Measurements from ENCODE around the gene GOLGA8B. TPM values are rescaled to one million over a fixed set of nuclear protein-coding genes. Genes with fewer than 3 reads are reported as not detected.
"Not testable (repeated sequence)": the region's sequence is repeated elsewhere in the genome, so short reads cannot be mapped to it uniquely, and the experiment has no call there.

The GOLGA8B gene
- total RNA-seq, 1 experiment from 2014 or later: 42.1 TPM

DNA sequence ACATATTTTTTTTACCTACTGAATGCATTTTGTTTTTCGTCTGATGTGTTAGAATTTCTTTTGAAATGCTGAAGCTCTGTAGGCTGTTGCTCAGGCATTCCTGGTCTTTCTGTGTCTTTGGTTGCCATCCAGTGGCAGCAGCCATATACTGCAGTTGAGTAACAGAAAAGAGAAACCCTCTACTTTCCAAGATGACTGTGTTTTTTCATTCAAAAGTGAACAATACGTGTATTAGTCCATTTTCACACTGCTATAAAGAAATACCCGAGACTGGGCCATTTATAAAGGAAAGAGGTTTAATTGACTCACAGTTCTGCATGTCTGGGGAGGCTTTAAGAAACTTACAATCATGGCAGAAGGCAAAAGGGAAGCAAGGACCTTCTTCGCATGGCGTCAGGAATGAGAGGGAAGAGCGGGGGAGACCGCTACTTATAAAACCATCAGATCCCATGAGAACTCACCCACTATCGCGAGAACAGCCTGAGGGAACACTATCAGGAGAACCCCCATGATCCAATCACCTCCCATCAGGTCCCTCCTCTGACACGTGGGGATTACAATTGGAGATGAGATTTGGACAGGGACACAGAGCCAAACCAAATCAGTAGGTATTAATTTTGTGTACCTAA, 4.7 kb upstream of the GOLGA8B start:
- Histone ChIP-seq H3K23me2 (ENCODE audit: insufficient read length, low read depth, low read length, poor library complexity, severe bottlenecking) (peaks cover 9% of the 10 kb centered on the region), H3K4me1 (ENCODE audit: insufficient read depth, low read length) (no peaks in the 10 kb centered on the region), H2BK20ac (ENCODE audit: low read depth, low read length, poor library complexity, severe bottlenecking) (no peak overlapping the region), H3K18ac (ENCODE audit: insufficient read length, low read depth, low read length) (no peak overlapping the region), H3K27me3 (ENCODE audit: insufficient read depth, low read length) (peaks cover 2% of the 10 kb centered on the region; the same call in 1 of the 2 replicates), H3K79me2 (ENCODE audit: insufficient read depth, low read length) (no peaks in the 10 kb centered on the region), H3K14ac (ENCODE audit: insufficient read depth, low read length) (no peak overlapping the region), H4K5ac (ENCODE audit: insufficient read length, low read depth, low read length) (no peak overlapping the region), H3T11ph (ENCODE audit: low read length) (no peak overlapping the region), H3K9ac (ENCODE audit: extremely low read depth, insufficient read length, low read length) (no peak overlapping the region), H3K4me2 (ENCODE audit: insufficient read depth, insufficient read length, low read length) (no peak overlapping the region), H4K20me1 (ENCODE audit: control insufficient read depth, insufficient read depth, insufficient read length) (no peaks in the 10 kb centered on the region), H3K9me3 (ENCODE audit: control insufficient read depth, low read depth, low read length) (no peaks in the 10 kb centered on the region), H4K91ac (ENCODE audit: insufficient read length, low read depth, low read length) (no peak overlapping the region), H2AK5ac (ENCODE audit: insufficient read length, low read length) (no peak overlapping the region), H2BK5ac (ENCODE audit: insufficient read length, low read length) (no peak overlapping the region), H2AFZ (ENCODE audit: low read length) (no peak overlapping the region), H2BK120ac (ENCODE audit: low read depth, low read length, poor library complexity, severe bottlenecking) (no peak overlapping the region), H4K8ac (replicated peaks; ENCODE audit: insufficient read length, low read depth, low read length) (no peak overlapping the region), H3K79me1 (ENCODE audit: insufficient read depth, low read depth, low read length, poor library complexity, severe bottlenecking) (no peaks in the 10 kb centered on the region), H3K56ac (ENCODE audit: insufficient read length, low read depth, low read length) (no peak overlapping the region), H3K23ac (ENCODE audit: insufficient read length, low read depth, low read length) (no peak overlapping the region), H3K27ac (ENCODE audit: insufficient read length, low read depth, low read length) (no peak overlapping the region), H3K4ac (ENCODE audit: low read depth, low read length) (no peak overlapping the region), H2BK15ac (ENCODE audit: low read depth, low read length) (no peak overlapping the region), H2BK12ac (ENCODE audit: insufficient read length, low read depth, low read length) (no peak overlapping the region)
- DNase-seq: peak; percentile 73
- peak; percentile 83 for TF ChIP-seq CTCF (conservative IDR thresholded peaks at IDR 0.05)
- Mint-ChIP-seq H3K4me1 (peaks cover 21 to 27% of the 10 kb centered on the region in 2 experiments), H3K9me3 (no peaks in the 10 kb centered on the region), H3K27ac (peak overlapping the region in 2 of 3 experiments; percentile 62 to 96; a peak in 4 of 7 replicates), H3K4me3 (peak overlapping the region; percentile 27 to 55), H3K36me3 (ENCODE audit: insufficient read depth in 1 of 3, low read depth in 3 of 3) (no peaks in the 10 kb centered on the region), H3K27me3 (ENCODE audit: low read depth) (peaks cover 26% of the 10 kb centered on the region)
- no CpG with 5 or more reads among the region's 10 CpGs for WGBS (ENCODE audit: extremely low coverage, insufficient read length, low lambda C conversion rate)

DNA sequence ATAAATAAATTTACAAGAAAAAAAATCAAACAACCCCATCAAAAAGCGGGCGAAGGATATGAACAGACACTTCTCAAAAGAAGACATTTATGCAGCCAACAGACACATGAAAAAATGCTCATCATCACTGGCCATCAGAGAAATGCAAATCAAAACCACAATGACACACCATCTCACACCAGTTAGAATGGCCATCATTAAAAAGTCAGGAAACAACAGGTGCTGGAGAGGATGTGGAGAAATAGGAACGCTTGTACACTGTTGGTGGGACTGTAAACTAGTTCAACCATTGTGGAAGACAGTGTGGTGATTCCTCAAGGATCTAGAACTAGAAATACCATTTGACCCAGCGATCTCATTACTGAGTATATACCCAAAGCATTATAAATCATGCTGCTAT, 2.5 kb upstream of the GOLGA8B start:
- not testable (repeated sequence) for H3K23ac ChIP-seq (ENCODE audit: insufficient read length, low read depth, low read length); H3K4me1 ChIP-seq (ENCODE audit: insufficient read depth, low read length); H3K9ac ChIP-seq (ENCODE audit: extremely low read depth, insufficient read length, low read length); H3K27me3 ChIP-seq (ENCODE audit: insufficient read depth, low read length); H4K5ac ChIP-seq (ENCODE audit: insufficient read length, low read depth, low read length); H3K27ac ChIP-seq (ENCODE audit: insufficient read length, low read depth, low read length); H2BK120ac ChIP-seq (ENCODE audit: low read depth, low read length, poor library complexity, severe bottlenecking); H3K9me3 Mint-ChIP-seq; H2BK5ac ChIP-seq (ENCODE audit: insufficient read length, low read length); H3K4me2 ChIP-seq (ENCODE audit: insufficient read depth, insufficient read length, low read length); H4K8ac ChIP-seq (replicated peaks; ENCODE audit: insufficient read length, low read depth, low read length); H4K20me1 ChIP-seq (ENCODE audit: control insufficient read depth, insufficient read depth, insufficient read length); H2BK12ac ChIP-seq (ENCODE audit: insufficient read length, low read depth, low read length); H4K91ac ChIP-seq (ENCODE audit: insufficient read length, low read depth, low read length); H3K36me3 Mint-ChIP-seq (ENCODE audit: insufficient read depth in 1 of 3, low read depth in 3 of 3); H3K4me3 Mint-ChIP-seq; H3K14ac ChIP-seq (ENCODE audit: insufficient read depth, low read length); DNase-seq; H3T11ph ChIP-seq (ENCODE audit: low read length); H3K9me3 ChIP-seq (ENCODE audit: control insufficient read depth, low read depth, low read length); H2BK15ac ChIP-seq (ENCODE audit: low read depth, low read length); H3K4ac ChIP-seq (ENCODE audit: low read depth, low read length); H2AFZ ChIP-seq (ENCODE audit: low read length); H2BK20ac ChIP-seq (ENCODE audit: low read depth, low read length, poor library complexity, severe bottlenecking); H3K56ac ChIP-seq (ENCODE audit: insufficient read length, low read depth, low read length); H3K79me1 ChIP-seq (ENCODE audit: insufficient read depth, low read depth, low read length, poor library complexity, severe bottlenecking); H3K18ac ChIP-seq (ENCODE audit: insufficient read length, low read depth, low read length); H2AK5ac ChIP-seq (ENCODE audit: insufficient read length, low read length); H3K79me2 ChIP-seq (ENCODE audit: insufficient read depth, low read length); H3K27ac Mint-ChIP-seq
- H3K23me2 ChIP-seq (ENCODE audit: insufficient read length, low read depth, low read length, poor library complexity, severe bottlenecking): peaks cover 17% of the 10 kb centered on the region
- no CpG with 5 or more reads among the region's 4 CpGs for WGBS (ENCODE audit: extremely low coverage, insufficient read length, low lambda C conversion rate)
- Mint-ChIP-seq H3K4me1 (peaks cover 25 to 29% of the 10 kb centered on the region in 2 experiments), H3K27me3 (ENCODE audit: low read depth) (peaks cover 25% of the 10 kb centered on the region)
